H7 (cell line): ENCODE measurements around the gene KCNIP4. TPM values are rescaled to one million over a fixed set of nuclear protein-coding genes. Genes with fewer than 3 reads are reported as not detected.

Source experiments
- DNase-seq: peaks from one replicate; pipeline ENCODE4 v3.0.0; 2012
- H3K27me3 ChIP-seq: 2 replicates; pipeline ENCODE4 v1.6.0; 2011; ENCODE audit warnings: mild to moderate bottlenecking, low read length; ENCODE audit not compliant: control insufficient read depth, insufficient read depth
- H3K36me3 ChIP-seq: replicated peaks from 2 replicates; pipeline ENCODE4 v1.5.1; 2011; ENCODE audit warnings: low read length; ENCODE audit not compliant: control insufficient read depth, insufficient read depth
- H3K4me3 ChIP-seq: 2 replicates; pipeline ENCODE4 v1.5.1; 2011; ENCODE audit warnings: low read depth, mild to moderate bottlenecking, control low read depth, low read length, moderate library complexity; ENCODE audit not compliant: insufficient read depth
- total RNA-seq: library from RNA; depleted of rRNA; stranded (reverse); fragments of >200 nt; shearing (Covaris generic); gene quantifications from 2 replicates; pipeline ENCODE4 v1.2.3, GENCODE V29; 2014

KCNIP4 gene
- total RNA-seq, 1 experiment from 2014 or later: not detected

- DNase-seq: no peak
- Histone ChIP-seq H3K36me3 (no peaks in the 10 kb centered on the region), H3K4me3 (no peak overlapping the region), H3K27me3 (no peaks in the 10 kb centered on the region)
Observed at GRCh38 chr4:21012851-21013331, 935.7 kb downstream of the KCNIP4 start.

- DNase-seq: no peak
- H3K36me3 ChIP-seq: no peaks in the 10 kb centered on the region
- no peaks in the 10 kb centered on the region for H3K27me3 ChIP-seq
- no peak overlapping the region for H3K4me3 ChIP-seq
Observed at GRCh38 chr4:21011106-21011505, 937.5 kb downstream of the KCNIP4 start.

DNA sequence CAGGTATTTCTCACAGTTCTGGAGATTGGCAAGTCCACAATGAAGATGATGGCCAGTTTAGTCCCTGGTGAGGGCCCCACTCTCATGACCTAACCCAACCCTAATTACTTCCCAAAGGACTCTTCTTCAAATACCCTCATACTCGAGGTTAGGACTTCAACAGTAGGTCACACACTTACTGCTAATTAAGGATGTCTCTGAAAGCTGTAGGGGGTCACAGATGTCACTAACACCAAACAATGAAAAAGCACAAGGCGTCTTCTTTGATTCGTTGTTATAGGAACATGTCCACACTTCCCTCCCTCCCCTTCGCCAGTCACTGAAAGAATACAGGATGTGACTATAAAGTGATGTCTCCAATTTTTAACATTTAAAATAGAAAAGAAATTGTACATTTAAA lies 938.6 kb downstream of the KCNIP4 start:
- H3K27me3 ChIP-seq: no peaks in the 10 kb centered on the region
- no peak for DNase-seq
- H3K36me3 ChIP-seq: no peaks in the 10 kb centered on the region
- no peak overlapping the region for H3K4me3 ChIP-seq

GRCh38 chr4:21005647-21006046 lies 942.9 kb downstream of the KCNIP4 start:
- H3K4me3 ChIP-seq: no peak overlapping the region
- no peaks in the 10 kb centered on the region for H3K27me3 ChIP-seq
- DNase-seq: no peak

GRCh38 chr4:21002976-21003375 lies 945.6 kb downstream of the KCNIP4 start:
- H3K27me3 ChIP-seq: no peaks in the 10 kb centered on the region
- no peaks in the 10 kb centered on the region for H3K36me3 ChIP-seq
- no peak overlapping the region for H3K4me3 ChIP-seq
- no peak for DNase-seq

More at GRCh38 chr4:21005647-21006046, 942.9 kb downstream of the KCNIP4 start:
- H3K36me3 ChIP-seq: no peaks in the 10 kb centered on the region

- H3K36me3 ChIP-seq: no peaks in the 10 kb centered on the region
- no peak for DNase-seq
- H3K27me3 ChIP-seq: no peaks in the 10 kb centered on the region
- no peak overlapping the region for H3K4me3 ChIP-seq
Observed at GRCh38 chr4:21002286-21002685, 946.3 kb downstream of the KCNIP4 start.

GRCh38 chr4:21001490-21001889 lies 947.1 kb downstream of the KCNIP4 start:
- H3K36me3 ChIP-seq: no peaks in the 10 kb centered on the region
- H3K4me3 ChIP-seq: no peak overlapping the region
- DNase-seq: no peak
- no peaks in the 10 kb centered on the region for H3K27me3 ChIP-seq

GRCh38 chr4:20997886-20998285 lies 950.7 kb downstream of the KCNIP4 start:
- H3K36me3 ChIP-seq: no peaks in the 10 kb centered on the region
- no peak overlapping the region for H3K4me3 ChIP-seq
- no peak for DNase-seq
- no peaks in the 10 kb centered on the region for H3K27me3 ChIP-seq

GRCh38 chr4:20995610-20996009 lies 953.0 kb downstream of the KCNIP4 start:
- H3K4me3 ChIP-seq: no peak overlapping the region
- DNase-seq: no peak
- no peaks in the 10 kb centered on the region for H3K36me3 ChIP-seq
- no peaks in the 10 kb centered on the region for H3K27me3 ChIP-seq

DNA sequence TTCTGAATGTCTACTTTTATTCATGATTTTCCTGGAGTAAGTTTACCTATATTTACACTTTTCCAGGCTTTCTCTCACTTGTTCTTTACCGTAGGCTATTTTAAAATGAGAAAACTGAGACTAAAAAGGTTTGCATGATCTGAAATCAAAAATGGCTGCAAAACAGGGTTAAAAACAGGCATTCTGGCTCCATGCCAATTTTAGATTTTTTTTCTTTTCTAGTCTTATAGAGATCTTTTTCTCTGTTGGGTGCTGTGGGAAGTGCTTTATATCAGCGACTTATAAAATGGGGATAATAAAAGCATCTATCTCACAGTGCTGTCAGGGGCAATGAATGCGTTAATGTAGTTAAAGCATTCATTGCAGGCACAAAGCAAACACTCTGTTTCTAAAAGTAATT lies 953.6 kb downstream of the KCNIP4 start:
- Histone ChIP-seq H3K27me3 (no peaks in the 10 kb centered on the region), H3K36me3 (no peaks in the 10 kb centered on the region), H3K4me3 (no peak overlapping the region)
- no peak for DNase-seq

DNA sequence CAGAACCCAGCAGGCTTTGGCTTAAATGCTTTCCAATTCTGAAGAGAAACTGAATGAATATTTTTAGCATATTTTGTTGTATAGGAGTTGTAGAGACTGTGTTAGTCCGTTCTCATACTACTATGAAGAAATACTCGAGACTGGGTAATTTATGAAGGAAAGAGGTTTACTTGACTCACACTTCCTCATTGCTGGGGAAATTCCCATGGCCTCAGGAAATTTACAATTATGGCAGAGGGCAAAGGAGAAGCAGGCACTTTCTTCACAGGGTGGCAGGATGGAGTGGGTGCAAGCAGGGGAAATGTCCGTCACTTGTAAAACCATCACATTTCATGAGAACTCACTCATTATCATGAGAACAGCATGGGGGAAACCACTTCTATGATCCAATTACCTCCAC lies 956.6 kb downstream of the KCNIP4 start:
- no peak for DNase-seq
- H3K36me3 ChIP-seq: no peaks in the 10 kb centered on the region
- no peaks in the 10 kb centered on the region for H3K27me3 ChIP-seq
- H3K4me3 ChIP-seq: no peak overlapping the region

DNA sequence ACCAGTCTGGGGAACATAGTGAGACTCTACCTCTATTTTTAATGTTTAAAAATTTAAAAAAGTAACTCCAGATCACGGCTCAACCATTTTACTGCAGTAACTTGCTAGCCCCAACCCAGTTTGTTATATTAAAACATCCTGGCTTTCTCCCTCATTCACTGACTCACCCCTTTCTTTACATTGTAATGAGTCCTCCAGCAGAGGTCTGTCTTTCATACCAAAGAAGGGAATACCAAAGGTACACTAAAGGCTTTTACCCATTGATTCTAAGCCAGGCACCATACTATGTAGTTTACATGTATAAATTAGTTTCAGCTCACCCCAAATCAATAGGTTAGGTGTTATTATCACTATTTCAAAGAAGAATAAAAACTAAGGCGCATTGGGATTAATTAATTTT lies 961.4 kb downstream of the KCNIP4 start:
- DNase-seq: peak; percentile 34
- Histone ChIP-seq H3K36me3 (no peaks in the 10 kb centered on the region), H3K27me3 (peaks cover 10% of the 10 kb centered on the region), H3K4me3 (no peak overlapping the region)

GRCh38 chr4:20984576-20984836 lies 964.1 kb downstream of the KCNIP4 start:
- Histone ChIP-seq H3K4me3 (no peak overlapping the region), H3K27me3 (peaks cover 10% of the 10 kb centered on the region), H3K36me3 (no peaks in the 10 kb centered on the region)
- no peak for DNase-seq

DNA sequence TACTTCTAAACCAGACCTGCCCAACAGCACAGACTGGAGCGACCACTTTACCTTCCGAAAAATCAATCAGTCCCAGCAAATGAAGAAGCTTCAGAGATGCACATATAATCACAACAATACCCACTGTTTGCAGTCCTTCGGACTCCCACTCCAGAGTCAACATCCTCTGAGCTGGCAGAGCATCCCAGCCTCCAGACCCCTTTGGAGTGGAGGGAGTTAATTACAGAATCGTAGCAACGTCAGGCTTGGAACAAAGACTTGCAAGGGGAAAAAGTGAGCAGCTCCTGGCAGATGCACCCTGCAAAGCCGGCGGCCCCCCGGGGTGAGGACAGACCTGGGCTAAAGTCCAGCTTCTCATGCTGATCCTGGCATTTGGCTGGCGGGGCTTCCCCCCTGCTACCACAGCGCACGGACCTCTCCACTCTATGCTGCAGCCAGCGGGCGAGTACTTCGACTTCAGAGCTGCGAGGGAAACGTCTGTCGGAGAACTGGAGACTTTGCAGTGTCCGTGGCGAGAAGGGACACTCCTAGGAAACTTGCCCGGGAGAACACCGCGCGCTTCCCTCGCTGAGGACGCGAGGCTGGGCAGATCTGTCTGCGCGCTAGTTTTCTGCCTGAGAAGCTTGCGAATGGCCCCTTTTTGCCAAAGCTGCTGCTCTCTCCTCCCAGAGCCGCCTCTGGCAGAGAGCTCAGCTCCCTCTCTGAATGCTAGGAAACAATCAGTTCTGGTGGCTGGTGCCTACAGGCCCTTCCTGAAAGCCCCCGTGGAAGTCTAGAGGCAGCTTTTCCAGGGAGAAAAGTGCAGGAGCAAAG lies 964.6 kb downstream of the KCNIP4 start:
- peaks cover 10% of the 10 kb centered on the region for H3K27me3 ChIP-seq
- peak overlapping the region; percentile 15 for H3K4me3 ChIP-seq
- DNase-seq: peak; percentile 57

GRCh38 chr4:20982544-20982943 lies 966.0 kb downstream of the KCNIP4 start:
- DNase-seq: no peak
- no peak overlapping the region for H3K4me3 ChIP-seq
- H3K36me3 ChIP-seq: no peaks in the 10 kb centered on the region
- peaks cover 10% of the 10 kb centered on the region for H3K27me3 ChIP-seq

More for the DNA sequence above, 964.6 kb downstream of the KCNIP4 start:
- H3K36me3 ChIP-seq: no peaks in the 10 kb centered on the region

GRCh38 chr4:20960291-20960690 lies 988.3 kb downstream of the KCNIP4 start:
- Histone ChIP-seq H3K36me3 (no peaks in the 10 kb centered on the region), H3K27me3 (no peaks in the 10 kb centered on the region), H3K4me3 (no peak overlapping the region)
- DNase-seq: no peak
